ENCODE data around the gene HSD17B11.
A peak's percentile ranks its signal among the peaks of the same experiment; 100 is the strongest.

HSD17B11 gene

DNA sequence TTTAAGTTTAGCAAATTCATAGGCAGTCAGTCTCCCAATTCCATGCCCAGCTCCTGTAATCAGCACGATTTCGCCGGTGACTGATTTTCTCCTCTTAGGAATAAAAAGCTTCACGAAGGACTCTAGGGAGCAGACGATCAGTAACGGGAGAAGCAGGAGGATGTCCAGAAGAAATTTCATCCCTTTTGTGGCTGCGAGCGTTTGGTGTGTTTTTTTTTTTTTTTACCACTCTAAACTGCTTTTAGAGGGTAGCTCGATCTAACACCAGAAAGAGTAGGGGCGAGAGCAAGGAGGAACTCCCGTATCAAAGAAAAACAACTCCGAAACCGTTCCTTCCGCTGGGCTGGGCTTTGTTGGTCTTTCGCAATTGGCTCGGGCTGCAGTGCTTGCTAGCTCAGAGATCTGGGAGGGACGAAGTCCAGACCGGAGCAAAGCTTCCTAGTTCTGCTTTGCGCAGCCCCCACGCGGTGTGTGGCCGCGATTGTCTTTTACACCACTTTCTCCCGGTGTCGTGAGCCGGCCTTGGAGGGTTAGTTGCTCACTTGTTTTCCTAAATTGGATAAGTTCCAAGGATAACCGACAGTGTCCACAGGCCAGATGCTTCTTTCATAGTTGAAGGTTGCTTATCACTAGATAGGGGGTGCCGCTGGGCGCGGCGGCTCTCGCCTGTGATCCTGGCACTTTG is at the start of gene HSD17B11 (continued):
- TF ChIP-seq ZNF16 (tag by site-specific recombination; IDR thresholded peaks at IDR 0.05; ENCODE audit: low read depth) (no peak), HOXC10 (CRISPR knock-in tag; IDR thresholded peaks at IDR 0.05) (no peak), ZBTB1 (tag by site-specific recombination; IDR thresholded peaks at IDR 0.05) (no peak), TCF7L2 (IDR thresholded peaks at IDR 0.05; ENCODE audit: borderline replicate concordance, low read depth, low read length) (peak; percentile 69), ZNF558 (tag by site-specific recombination; IDR thresholded peaks at IDR 0.05) (no peak), ZNF791 (tag by site-specific recombination; IDR thresholded peaks at IDR 0.05) (no peak), ZSCAN23 (tag by site-specific recombination; IDR thresholded peaks at IDR 0.05) (no peak), ZNF585B (tag by site-specific recombination; IDR thresholded peaks at IDR 0.05) (no peak), ZNF621 (tag by site-specific recombination; IDR thresholded peaks at IDR 0.05) (no peak), ZNF350 (tag by site-specific recombination; IDR thresholded peaks at IDR 0.05) (no peak), ZNF677 (tag by site-specific recombination; IDR thresholded peaks at IDR 0.05) (no peak), TRIM28 (IDR thresholded peaks at IDR 0.05; ENCODE audit: borderline replicate concordance, low read length) (no peak; the same call in 1 of the 2 replicates), ZSCAN16 (tag by site-specific recombination; IDR thresholded peaks at IDR 0.05) (no peak), ZNF140 (tag by site-specific recombination; IDR thresholded peaks at IDR 0.05) (no peak), ZNF416 (tag by site-specific recombination; IDR thresholded peaks at IDR 0.05) (no peak), MZF1 (tag by site-specific recombination; IDR thresholded peaks at IDR 0.05; ENCODE audit: borderline replicate concordance) (no peak), ZNF223 (tag by site-specific recombination; IDR thresholded peaks at IDR 0.05) (no peak), ZFP69B (tag by site-specific recombination; IDR thresholded peaks at IDR 0.05) (no peak), ZBTB8A (tag by site-specific recombination; IDR thresholded peaks at IDR 0.05) (0 out of 2 replicates have a peak, but pooled peaks have one; percentile 9), ZBTB17 (tag by site-specific recombination; IDR thresholded peaks at IDR 0.05) (peak; percentile 86), GLI4 (tag by site-specific recombination; IDR thresholded peaks at IDR 0.05) (no peak), SALL2 (tag by site-specific recombination; IDR thresholded peaks at IDR 0.05; ENCODE audit: borderline replicate concordance) (no peak), ZIC2 (tag by site-specific recombination; IDR thresholded peaks at IDR 0.05) (0 out of 2 replicates have a peak, but pooled peaks have one; percentile 21), GLIS2 (tag by site-specific recombination; IDR thresholded peaks at IDR 0.05) (peak; percentile 72), ZNF155 (tag by site-specific recombination; IDR thresholded peaks at IDR 0.05) (no peak), ZNF19 (tag by site-specific recombination; IDR thresholded peaks at IDR 0.05; ENCODE audit: low read depth) (no peak)
- TF ChIP-seq, protein P1, sequence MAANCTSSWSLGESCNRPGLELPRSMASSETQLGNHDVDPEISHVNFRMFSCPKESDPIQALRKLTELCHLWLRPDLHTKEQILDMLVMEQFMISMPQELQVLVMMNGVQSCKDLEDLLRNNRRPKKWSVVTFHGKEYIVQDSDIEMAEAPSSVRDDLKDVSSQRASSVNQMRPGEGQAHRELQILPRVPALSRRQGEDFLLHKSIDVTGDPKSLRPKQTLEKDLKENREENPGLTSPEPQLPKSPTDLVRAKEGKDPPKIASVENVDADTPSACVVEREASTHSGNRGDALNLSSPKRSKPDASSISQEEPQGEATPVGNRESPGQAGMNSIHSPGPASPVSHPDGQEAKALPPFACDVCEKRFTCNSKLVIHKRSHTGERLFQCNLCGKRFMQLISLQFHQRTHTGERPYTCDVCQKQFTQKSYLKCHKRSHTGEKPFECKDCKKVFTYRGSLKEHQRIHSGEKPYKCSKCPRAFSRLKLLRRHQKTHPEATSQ (tag by site-specific recombination; IDR thresholded peaks at IDR 0.05): no peak
- TF ChIP-seq, protein P2, sequence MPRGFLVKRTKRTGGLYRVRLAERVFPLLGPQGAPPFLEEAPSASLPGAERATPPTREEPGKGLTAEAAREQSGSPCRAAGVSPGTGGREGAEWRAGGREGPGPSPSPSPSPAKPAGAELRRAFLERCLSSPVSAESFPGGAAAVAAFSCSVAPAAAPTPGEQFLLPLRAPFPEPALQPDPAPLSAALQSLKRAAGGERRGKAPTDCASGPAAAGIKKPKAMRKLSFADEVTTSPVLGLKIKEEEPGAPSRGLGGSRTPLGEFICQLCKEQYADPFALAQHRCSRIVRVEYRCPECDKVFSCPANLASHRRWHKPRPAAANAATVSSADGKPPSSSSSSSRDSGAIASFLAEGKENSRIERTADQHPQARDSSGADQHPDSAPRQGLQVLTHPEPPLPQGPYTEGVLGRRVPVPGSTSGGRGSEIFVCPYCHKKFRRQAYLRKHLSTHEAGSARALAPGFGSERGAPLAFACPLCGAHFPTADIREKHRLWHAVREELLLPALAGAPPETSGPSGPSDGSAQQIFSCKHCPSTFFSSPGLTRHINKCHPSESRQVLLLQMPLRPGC (tag by site-specific recombination; IDR thresholded peaks at IDR 0.05): no peak
- TF ChIP-seq, protein P3, sequence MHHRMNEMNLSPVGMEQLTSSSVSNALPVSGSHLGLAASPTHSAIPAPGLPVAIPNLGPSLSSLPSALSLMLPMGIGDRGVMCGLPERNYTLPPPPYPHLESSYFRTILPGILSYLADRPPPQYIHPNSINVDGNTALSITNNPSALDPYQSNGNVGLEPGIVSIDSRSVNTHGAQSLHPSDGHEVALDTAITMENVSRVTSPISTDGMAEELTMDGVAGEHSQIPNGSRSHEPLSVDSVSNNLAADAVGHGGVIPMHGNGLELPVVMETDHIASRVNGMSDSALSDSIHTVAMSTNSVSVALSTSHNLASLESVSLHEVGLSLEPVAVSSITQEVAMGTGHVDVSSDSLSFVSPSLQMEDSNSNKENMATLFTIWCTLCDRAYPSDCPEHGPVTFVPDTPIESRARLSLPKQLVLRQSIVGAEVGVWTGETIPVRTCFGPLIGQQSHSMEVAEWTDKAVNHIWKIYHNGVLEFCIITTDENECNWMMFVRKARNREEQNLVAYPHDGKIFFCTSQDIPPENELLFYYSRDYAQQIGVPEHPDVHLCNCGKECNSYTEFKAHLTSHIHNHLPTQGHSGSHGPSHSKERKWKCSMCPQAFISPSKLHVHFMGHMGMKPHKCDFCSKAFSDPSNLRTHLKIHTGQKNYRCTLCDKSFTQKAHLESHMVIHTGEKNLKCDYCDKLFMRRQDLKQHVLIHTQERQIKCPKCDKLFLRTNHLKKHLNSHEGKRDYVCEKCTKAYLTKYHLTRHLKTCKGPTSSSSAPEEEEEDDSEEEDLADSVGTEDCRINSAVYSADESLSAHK (tag by site-specific recombination; IDR thresholded peaks at IDR 0.05): no peak
- TF ChIP-seq, protein P4, sequence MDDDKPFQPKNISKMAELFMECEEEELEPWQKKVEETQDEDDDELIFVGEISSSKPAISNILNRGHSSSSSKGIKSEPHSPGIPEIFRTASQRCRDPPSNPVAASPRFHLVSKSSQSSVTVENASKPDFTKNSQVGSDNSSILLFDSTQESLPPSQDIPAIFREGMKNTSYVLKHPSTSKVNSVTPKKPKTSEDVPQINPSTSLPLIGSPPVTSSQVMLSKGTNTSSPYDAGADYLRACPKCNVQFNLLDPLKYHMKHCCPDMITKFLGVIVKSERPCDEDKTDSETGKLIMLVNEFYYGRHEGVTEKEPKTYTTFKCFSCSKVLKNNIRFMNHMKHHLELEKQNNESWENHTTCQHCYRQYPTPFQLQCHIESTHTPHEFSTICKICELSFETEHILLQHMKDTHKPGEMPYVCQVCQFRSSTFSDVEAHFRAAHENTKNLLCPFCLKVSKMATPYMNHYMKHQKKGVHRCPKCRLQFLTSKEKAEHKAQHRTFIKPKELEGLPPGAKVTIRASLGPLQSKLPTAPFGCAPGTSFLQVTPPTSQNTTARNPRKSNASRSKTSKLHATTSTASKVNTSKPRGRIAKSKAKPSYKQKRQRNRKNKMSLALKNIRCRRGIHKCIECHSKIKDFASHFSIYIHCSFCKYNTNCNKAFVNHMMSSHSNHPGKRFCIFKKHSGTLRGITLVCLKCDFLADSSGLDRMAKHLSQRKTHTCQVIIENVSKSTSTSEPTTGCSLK (tag by site-specific recombination; IDR thresholded peaks at IDR 0.05): no peak
- TF ChIP-seq, protein P5, sequence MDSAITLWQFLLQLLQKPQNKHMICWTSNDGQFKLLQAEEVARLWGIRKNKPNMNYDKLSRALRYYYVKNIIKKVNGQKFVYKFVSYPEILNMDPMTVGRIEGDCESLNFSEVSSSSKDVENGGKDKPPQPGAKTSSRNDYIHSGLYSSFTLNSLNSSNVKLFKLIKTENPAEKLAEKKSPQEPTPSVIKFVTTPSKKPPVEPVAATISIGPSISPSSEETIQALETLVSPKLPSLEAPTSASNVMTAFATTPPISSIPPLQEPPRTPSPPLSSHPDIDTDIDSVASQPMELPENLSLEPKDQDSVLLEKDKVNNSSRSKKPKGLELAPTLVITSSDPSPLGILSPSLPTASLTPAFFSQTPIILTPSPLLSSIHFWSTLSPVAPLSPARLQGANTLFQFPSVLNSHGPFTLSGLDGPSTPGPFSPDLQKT (IDR thresholded peaks at IDR 0.05; ENCODE audit: borderline replicate concordance, low read depth, low read length): no peak
- TF ChIP-seq, protein P6, sequence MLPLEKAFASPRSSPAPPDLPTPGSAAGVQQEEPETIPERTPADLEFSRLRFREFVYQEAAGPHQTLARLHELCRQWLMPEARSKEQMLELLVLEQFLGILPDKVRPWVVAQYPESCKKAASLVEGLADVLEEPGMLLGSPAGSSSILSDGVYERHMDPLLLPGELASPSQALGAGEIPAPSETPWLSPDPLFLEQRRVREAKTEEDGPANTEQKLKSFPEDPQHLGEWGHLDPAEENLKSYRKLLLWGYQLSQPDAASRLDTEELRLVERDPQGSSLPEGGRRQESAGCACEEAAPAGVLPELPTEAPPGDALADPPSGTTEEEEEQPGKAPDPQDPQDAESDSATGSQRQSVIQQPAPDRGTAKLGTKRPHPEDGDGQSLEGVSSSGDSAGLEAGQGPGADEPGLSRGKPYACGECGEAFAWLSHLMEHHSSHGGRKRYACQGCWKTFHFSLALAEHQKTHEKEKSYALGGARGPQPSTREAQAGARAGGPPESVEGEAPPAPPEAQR (tag by site-specific recombination; IDR thresholded peaks at IDR 0.05): no peak

Data from HEK293 (cell line).